IPS-18a (cell line): ENCODE data around the gene DLG2.

Experiments used
- H3K27ac ChIP-seq: one replicate; pipeline ENCODE4 v1.5.1; 2013; ENCODE audit warnings: low read length
- H3K27me3 ChIP-seq: one replicate; pipeline ENCODE4 v1.6.1; 2013; ENCODE audit warnings: mild to moderate bottlenecking, low read length; ENCODE audit not compliant: control insufficient read depth, insufficient read depth
- H3K36me3 ChIP-seq: one replicate; pipeline ENCODE4 v1.6.1; 2013; ENCODE audit warnings: low read depth, low read length; ENCODE audit not compliant: control insufficient read depth
- H3K4me1 ChIP-seq: one replicate; pipeline ENCODE4 v1.6.1; 2013; ENCODE audit warnings: low read depth, low read length; ENCODE audit not compliant: control insufficient read depth
- H3K4me3 ChIP-seq: one replicate; pipeline ENCODE4 v1.5.1; 2013; ENCODE audit warnings: low read length
- H3K9ac ChIP-seq: one replicate; pipeline ENCODE4 v1.6.1; 2013; ENCODE audit warnings: mild to moderate bottlenecking, low read length, moderate library complexity
- H3K9me3 ChIP-seq: one replicate; pipeline ENCODE4 v1.6.1; 2013; ENCODE audit warnings: low read depth, low read length; ENCODE audit not compliant: control insufficient read depth

The DLG2 gene

DNA sequence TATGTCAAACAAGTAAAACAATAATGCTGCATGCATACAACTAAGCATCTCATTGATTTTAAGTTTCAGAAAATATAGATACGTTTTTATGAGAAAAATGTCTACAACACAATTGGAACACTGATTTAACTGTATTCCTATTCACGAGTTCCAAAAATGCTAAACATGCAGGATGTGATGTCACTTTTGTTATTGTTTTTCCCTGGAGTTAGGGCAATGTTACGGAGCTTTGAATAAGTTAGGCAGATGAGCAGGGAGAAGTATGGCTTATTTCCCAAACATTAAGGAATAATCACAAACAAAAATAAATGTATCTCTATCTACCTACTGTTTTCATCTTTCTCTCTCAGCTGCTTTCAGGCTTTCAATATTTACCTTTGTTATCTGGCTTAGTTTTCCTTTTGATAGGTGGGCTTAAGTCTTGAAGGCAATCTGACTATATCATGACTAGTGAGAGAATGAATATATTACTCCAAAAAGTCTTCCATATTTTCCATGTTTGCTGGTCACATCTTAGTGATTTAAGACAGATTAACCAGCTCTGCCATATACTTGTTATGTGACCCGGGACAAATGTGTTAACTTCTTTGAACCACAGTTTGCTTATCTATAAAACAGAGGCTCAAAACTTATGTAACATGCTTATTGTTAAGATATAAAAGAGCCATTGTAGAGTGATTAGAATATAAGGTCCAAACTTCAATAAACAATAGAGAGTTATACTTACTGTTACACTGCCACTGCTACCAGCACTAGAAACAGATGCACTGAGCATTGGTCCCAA, 1486.6 kb downstream of the DLG2 start:
- H3K4me3 ChIP-seq: no peak overlapping the region
- H3K9ac ChIP-seq: no peak overlapping the region
- no peak overlapping the region for H3K27ac ChIP-seq
- no peaks in the 10 kb centered on the region for H3K27me3 ChIP-seq
- H3K4me1 ChIP-seq: peaks cover 5% of the 10 kb centered on the region
- H3K9me3 ChIP-seq: no peaks in the 10 kb centered on the region
- H3K36me3 ChIP-seq: no peaks in the 10 kb centered on the region

- Histone ChIP-seq H3K27me3 (no peaks in the 10 kb centered on the region), H3K27ac (no peak overlapping the region), H3K4me3 (no peak overlapping the region), H3K4me1 (peaks cover 5% of the 10 kb centered on the region), H3K36me3 (no peaks in the 10 kb centered on the region), H3K9me3 (no peaks in the 10 kb centered on the region), H3K9ac (no peak overlapping the region)
These were observed 1489.2 kb downstream of the DLG2 start for GRCh38 chr11:84137960-84138359.

DNA sequence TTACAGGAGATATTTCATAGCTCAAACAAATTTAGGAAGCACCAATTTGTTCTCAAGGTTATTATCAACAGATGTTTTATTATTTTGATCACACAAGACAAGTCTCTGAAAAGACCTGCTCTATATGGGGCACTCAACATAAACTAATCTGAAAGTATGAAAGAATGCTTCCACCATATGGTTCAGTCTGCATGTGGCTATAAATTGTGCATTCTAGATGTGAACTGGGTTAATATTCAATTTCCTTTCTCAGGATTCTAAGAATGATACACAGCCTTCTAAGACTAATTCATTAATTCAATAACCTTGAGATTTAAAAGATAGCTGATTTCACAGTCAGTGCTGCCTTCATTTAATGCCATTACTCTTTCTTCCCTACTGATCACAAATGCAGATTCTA, 1489.6 kb downstream of the DLG2 start:
- H3K9me3 ChIP-seq: no peaks in the 10 kb centered on the region
- no peak overlapping the region for H3K4me3 ChIP-seq
- no peaks in the 10 kb centered on the region for H3K27me3 ChIP-seq
- H3K4me1 ChIP-seq: peaks cover 5% of the 10 kb centered on the region
- H3K36me3 ChIP-seq: no peaks in the 10 kb centered on the region
- no peak overlapping the region for H3K9ac ChIP-seq
- H3K27ac ChIP-seq: no peak overlapping the region

- Histone ChIP-seq H3K9ac (no peak overlapping the region), H3K9me3 (no peaks in the 10 kb centered on the region), H3K4me3 (no peak overlapping the region), H3K4me1 (peaks cover 5% of the 10 kb centered on the region), H3K27ac (no peak overlapping the region), H3K36me3 (no peaks in the 10 kb centered on the region), H3K27me3 (no peaks in the 10 kb centered on the region)
These were observed 1490.2 kb downstream of the DLG2 start for GRCh38 chr11:84136926-84137325.

DNA sequence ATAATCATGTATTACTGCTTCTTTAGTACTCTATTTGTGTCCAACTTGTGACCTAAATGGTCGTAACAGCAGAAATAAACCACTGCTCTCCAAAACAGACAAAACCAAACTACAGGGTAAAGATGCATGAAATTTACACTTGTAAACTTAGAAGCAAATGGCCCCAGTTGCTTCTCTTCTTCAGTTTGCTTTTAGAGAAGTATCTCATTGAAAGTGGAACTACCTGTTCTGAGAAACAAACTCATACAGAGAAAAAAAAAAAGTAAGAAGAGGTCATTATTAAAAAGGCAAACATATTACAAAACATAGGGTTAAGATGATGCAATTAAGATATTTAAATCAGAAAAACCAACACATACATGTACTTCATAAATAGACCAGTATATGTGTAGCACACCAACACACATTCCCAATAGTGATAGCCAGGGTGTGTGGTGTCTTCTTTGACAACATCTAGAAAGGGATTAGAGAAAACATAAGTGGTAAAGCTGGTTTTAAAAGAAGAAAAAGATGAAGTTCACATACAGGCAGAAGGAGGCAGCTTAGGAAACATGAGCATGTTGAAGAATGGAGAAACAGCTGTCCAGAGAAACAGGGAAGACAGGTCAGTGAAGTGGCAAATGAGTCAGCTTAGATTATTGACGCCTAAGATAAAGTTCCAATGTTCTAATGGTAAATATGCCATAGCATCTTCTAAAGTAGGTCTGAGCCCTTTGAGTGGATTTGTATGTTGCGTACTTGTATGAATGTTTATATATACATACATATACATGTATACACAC, 1496.3 kb downstream of the DLG2 start:
- no peaks in the 10 kb centered on the region for H3K9me3 ChIP-seq
- H3K27me3 ChIP-seq: no peaks in the 10 kb centered on the region
- no peak overlapping the region for H3K9ac ChIP-seq
- no peaks in the 10 kb centered on the region for H3K4me1 ChIP-seq
- H3K4me3 ChIP-seq: no peak overlapping the region
- no peaks in the 10 kb centered on the region for H3K36me3 ChIP-seq
- no peak overlapping the region for H3K27ac ChIP-seq

- Histone ChIP-seq H3K9ac (no peak overlapping the region), H3K9me3 (no peaks in the 10 kb centered on the region), H3K4me3 (no peak overlapping the region), H3K27me3 (no peaks in the 10 kb centered on the region), H3K4me1 (no peaks in the 10 kb centered on the region), H3K36me3 (no peaks in the 10 kb centered on the region), H3K27ac (no peak overlapping the region)
These were observed 1497.1 kb downstream of the DLG2 start for GRCh38 chr11:84129961-84130576.

GRCh38 chr11:84128840-84129239, 1498.3 kb downstream of the DLG2 start:
- Histone ChIP-seq H3K4me3 (no peak overlapping the region), H3K27me3 (no peaks in the 10 kb centered on the region), H3K9me3 (no peaks in the 10 kb centered on the region)

GRCh38 chr11:84117394-84117793, 1509.8 kb downstream of the DLG2 start:
- Histone ChIP-seq H3K9me3 (no peaks in the 10 kb centered on the region), H3K4me1 (no peaks in the 10 kb centered on the region), H3K27ac (no peak overlapping the region), H3K36me3 (no peaks in the 10 kb centered on the region), H3K9ac (no peak overlapping the region), H3K27me3 (no peaks in the 10 kb centered on the region), H3K4me3 (no peak overlapping the region)

More at GRCh38 chr11:84128840-84129239, 1498.3 kb downstream of the DLG2 start:
- Histone ChIP-seq H3K36me3 (no peaks in the 10 kb centered on the region), H3K9ac (no peak overlapping the region), H3K27ac (no peak overlapping the region), H3K4me1 (no peaks in the 10 kb centered on the region)

DNA sequence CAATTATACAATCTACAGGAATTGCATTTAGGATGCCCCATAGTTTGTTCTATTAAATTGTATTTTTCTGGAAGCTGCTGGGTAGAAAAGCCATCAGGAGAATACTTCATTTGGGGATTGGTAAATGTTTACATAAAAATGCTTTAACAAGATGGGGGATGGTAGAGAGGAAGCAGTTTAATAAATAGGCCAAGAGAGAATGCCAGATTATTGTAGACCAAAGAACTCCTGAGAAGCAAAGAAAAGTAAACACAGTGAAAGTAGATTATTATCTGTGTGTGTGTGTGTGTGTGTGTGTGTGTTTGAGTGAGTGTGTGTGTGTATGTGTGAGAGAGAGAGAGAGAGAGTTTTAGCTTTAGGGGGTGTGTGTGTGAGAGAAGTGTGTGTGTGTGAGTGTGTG, 1520.6 kb downstream of the DLG2 start:
- Histone ChIP-seq H3K36me3 (no peaks in the 10 kb centered on the region), H3K9me3 (no peaks in the 10 kb centered on the region), H3K9ac (no peak overlapping the region), H3K4me3 (no peak overlapping the region), H3K27me3 (no peaks in the 10 kb centered on the region), H3K27ac (no peak overlapping the region), H3K4me1 (peaks cover 12% of the 10 kb centered on the region)

DNA sequence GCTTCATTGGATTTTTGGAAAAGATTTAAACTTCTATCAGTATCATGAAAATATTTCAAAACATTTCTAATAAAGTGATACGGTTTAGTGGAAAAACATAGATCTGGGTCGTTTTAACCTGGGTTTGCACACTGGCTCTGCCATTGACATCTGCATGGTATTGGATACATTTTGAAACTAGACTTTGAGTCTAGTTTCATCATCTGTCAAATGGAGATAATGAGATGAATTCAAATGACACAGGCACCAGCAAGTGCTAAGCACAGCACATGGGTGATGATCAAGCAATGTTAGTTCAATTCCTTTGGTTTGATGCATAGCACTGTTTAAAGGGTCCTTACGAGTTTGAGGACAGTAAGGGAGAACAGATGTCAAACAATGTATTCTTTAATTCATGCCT, 1522.0 kb downstream of the DLG2 start:
- no peaks in the 10 kb centered on the region for H3K27me3 ChIP-seq
- no peak overlapping the region for H3K4me3 ChIP-seq
- no peak overlapping the region for H3K9ac ChIP-seq
- H3K9me3 ChIP-seq: no peaks in the 10 kb centered on the region
- H3K36me3 ChIP-seq: no peaks in the 10 kb centered on the region
- H3K4me1 ChIP-seq: peaks cover 12% of the 10 kb centered on the region
- H3K27ac ChIP-seq: no peak overlapping the region

DNA sequence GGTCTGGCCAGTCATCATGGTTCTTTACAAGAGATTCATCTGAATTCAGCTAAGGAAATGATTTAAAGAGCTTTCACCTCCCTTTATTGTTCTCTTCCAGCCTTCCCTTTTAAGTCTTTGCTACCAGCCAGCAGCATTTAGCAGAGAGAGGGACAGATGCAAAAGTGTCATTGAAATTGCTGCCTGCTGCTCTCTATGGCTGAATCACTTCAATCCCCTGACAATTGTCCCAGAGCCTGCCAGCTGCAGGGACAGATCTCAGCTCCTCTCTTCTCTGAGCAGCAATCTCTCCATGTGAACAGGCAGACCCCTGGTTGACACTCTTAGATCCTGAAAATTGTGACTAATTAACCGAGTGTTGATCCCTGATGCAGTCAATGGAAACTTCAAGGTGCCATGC, 1524.0 kb downstream of the DLG2 start:
- H3K9me3 ChIP-seq: no peaks in the 10 kb centered on the region
- H3K9ac ChIP-seq: no peak overlapping the region
- no peak overlapping the region for H3K27ac ChIP-seq

More for the DNA sequence above, 1524.0 kb downstream of the DLG2 start:
- no peaks in the 10 kb centered on the region for H3K36me3 ChIP-seq
- H3K4me3 ChIP-seq: no peak overlapping the region
- H3K4me1 ChIP-seq: peaks cover 12% of the 10 kb centered on the region
- no peaks in the 10 kb centered on the region for H3K27me3 ChIP-seq
